ENCODE results near the gene SPAG9. TPM values are rescaled to one million over a fixed set of nuclear protein-coding genes. Genes with fewer than 3 reads are reported as not detected.
"Not testable (repeated sequence)": the region's sequence is repeated elsewhere in the genome, so short reads cannot be mapped to it uniquely, and the experiment has no call there.

Gene SPAG9
- total RNA-seq, 1 donor from 2014 or later: 116 TPM

DNA sequence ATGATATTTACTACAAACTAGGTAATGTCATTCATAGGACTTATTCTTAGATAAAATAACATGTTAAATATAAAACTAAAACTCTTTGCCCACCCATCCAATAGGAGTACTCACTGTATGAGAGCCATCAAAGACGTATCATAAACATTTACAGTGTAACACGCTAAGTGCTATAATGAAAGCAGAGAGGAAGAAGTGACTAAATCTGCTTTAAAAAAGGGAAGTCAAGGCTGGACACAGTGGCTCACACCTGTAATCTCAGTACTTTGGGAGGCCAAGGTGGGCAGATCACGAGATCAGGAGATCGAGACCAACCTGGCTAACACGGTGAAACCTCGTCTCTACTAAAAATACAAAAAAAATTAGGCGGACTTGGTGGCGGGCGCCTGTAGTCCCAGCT lies 32.4 kb downstream of the SPAG9 start:
- no peak for DNase-seq
- H3K4me1 ChIP-seq: peaks cover 29% of the 10 kb centered on the region
- H3K27me3 ChIP-seq: no peaks in the 10 kb centered on the region
- no peak for TF ChIP-seq CTCF (IDR thresholded peaks at IDR 0.05)
- intact Hi-C loops (cut with DNase I): no loop called here
- no peaks in the 10 kb centered on the region for H3K9me3 ChIP-seq
- ATAC-seq: no peak
- no peak overlapping the region for H3K4me3 ChIP-seq
- H3K36me3 ChIP-seq: no peaks in the 10 kb centered on the region
- H3K27ac ChIP-seq: no peak overlapping the region

DNA sequence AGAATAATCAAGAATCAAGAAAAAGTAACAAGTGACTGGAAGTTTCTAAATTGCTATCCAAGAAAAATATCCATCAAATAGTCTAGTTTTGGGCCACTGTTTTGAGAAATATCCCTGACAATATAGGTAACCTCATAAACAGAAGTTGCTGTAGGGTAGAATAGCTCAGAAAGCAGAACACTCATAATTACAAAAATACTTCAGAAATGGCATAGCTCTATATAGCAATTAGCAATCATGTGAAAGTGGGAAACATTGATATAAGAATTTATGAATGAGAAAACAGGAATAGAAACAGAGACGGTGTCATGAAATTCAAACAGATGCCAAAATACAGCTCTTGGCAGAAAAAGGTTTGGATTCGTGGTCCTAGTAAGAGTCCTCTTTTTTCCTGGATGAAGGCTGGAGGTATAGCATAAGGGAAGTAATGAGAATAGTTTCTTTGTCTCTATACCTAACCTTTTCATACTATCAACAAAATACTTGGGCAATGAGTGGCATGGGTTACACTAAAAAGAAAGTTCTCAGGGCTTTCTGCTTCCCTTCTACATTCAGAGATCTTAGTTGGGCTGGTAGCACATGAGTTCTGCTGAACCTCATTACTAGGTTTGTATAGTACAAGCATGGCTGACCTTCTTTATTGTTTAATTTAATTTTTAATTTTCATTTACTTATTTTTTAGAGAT lies 33.5 kb downstream of the SPAG9 start:
- TF ChIP-seq CTCF (IDR thresholded peaks at IDR 0.05): no peak
- DNase-seq (no peak), ATAC-seq (no peak)
- Histone ChIP-seq H3K36me3 (no peaks in the 10 kb centered on the region), H3K4me1 (peaks cover 29% of the 10 kb centered on the region), H3K27me3 (no peaks in the 10 kb centered on the region), H3K9me3 (no peaks in the 10 kb centered on the region), H3K27ac (no peak overlapping the region), H3K4me3 (no peak overlapping the region)
- intact Hi-C loops (cut with DNase I): no loop called here

DNA sequence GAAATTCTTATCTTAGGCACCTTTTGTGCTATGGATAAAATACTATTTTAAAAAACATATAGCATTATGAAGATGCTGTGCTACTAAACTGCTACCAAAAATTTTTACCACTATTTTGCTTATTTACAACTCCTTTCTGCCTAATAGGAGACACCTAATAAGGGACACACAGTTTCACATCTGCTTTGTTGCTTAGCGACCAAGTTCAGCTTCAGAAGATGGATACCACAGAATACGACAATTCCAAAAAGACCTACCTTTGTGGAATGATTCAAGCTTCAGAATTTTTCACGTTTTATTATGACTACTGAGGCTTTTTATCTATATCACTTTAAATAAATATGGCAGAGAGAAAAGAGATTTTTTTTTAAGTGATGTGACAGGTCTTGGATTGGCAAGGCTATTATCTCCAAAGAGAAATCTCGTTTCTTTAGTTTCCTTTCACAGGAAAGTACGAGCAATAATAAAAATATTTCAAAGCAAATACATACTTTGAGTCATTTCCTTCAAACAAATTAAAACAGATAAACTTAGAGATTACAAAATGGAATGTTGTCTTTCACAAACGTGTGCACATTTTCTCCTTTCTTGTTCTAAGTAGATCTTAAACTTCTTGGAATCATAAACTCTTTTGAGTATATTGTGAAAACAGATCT lies 35.4 kb downstream of the SPAG9 start:
- H3K4me3 ChIP-seq: no peak overlapping the region
- ATAC-seq: no peak
- no peak for DNase-seq
- H3K27ac ChIP-seq: no peak overlapping the region
- peaks cover 29% of the 10 kb centered on the region for H3K4me1 ChIP-seq
- H3K36me3 ChIP-seq: no peaks in the 10 kb centered on the region
- intact Hi-C loops (cut with DNase I): no loop called here
- H3K27me3 ChIP-seq: no peaks in the 10 kb centered on the region
- TF ChIP-seq CTCF (IDR thresholded peaks at IDR 0.05): no peak
- no peaks in the 10 kb centered on the region for H3K9me3 ChIP-seq

DNA sequence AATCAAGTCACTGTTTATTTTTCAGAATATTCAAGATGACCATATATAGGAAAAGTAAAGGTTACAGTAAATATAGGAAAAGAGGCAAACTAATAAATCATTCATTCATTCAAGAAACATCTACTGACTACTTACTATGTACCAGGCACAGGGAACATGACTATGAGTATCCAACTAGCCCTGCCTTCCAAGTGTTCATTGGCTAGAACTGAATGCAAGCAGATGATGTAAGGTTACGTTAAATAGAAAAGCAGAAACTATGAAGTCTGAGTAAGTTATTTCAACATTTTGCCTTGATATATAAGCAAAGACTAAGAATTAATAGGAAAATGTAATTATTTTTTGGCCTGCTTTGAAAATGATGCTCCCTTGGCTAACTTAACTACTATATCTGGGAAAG lies 36.7 kb downstream of the SPAG9 start:
- peaks cover 6% of the 10 kb centered on the region for H3K36me3 ChIP-seq
- DNase-seq (no peak), ATAC-seq (no peak)
- no peak for TF ChIP-seq CTCF (IDR thresholded peaks at IDR 0.05)
- intact Hi-C loops (cut with DNase I): no loop called here
- H3K9me3 ChIP-seq: no peaks in the 10 kb centered on the region
- no peak overlapping the region for H3K4me3 ChIP-seq
- H3K27ac ChIP-seq: no peak overlapping the region
- no peaks in the 10 kb centered on the region for H3K27me3 ChIP-seq
- H3K4me1 ChIP-seq: peaks cover 29% of the 10 kb centered on the region

DNA sequence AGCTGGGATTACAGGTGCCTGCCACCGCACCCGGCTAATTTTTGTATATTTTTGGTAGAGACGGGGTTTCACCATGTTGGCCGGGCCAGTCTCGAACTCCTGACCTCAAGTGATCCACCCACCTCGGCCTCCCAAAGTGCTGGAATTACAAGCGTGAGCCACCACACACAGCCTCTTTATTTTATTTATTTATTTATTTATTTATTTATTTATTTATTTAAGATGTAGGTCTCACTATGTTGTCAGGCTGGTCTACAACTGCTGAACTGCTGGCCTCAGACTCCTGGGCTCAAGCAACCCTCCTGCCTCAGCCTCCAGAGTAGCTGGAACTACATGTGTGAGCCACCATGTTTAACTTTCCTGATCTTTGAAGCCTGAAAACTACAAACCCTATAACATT lies 37.3 kb downstream of the SPAG9 start:
- H3K27ac ChIP-seq, H3K27me3 ChIP-seq: not testable (repeated sequence)

GRCh38 chr17:51079049-51079448 lies 41.6 kb downstream of the SPAG9 start:
- DNase-seq (no peak), ATAC-seq (no peak)
- TF ChIP-seq CTCF (IDR thresholded peaks at IDR 0.05): no peak
- no peak overlapping the region for H3K27ac ChIP-seq
- intact Hi-C loops (cut with DNase I): no loop called here
- H3K36me3 ChIP-seq: peaks cover 39% of the 10 kb centered on the region
- no peaks in the 10 kb centered on the region for H3K4me1 ChIP-seq
- H3K9me3 ChIP-seq: no peaks in the 10 kb centered on the region
- no peak overlapping the region for H3K4me3 ChIP-seq
- H3K27me3 ChIP-seq: no peaks in the 10 kb centered on the region

More for the DNA sequence above, 37.3 kb downstream of the SPAG9 start:
- DNase-seq; ATAC-seq; intact Hi-C loops (cut with DNase I); H3K9me3 ChIP-seq; H3K4me3 ChIP-seq: not testable (repeated sequence)
- Histone ChIP-seq H3K4me1 (peaks cover 29% of the 10 kb centered on the region), H3K36me3 (peaks cover 12% of the 10 kb centered on the region)

Measured in upper lobe of right lung (tissue), 1 donor.